Measurements from ENCODE around the gene MEIS2.

GRCh38 chr15:37111427-37111717, 11.0 kb upstream of the MEIS2 start:
- TF ChIP-seq CTCF (conservative IDR thresholded peaks at IDR 0.05; ENCODE audit: low read depth, low read length): no peak
- TF ChIP-seq EZH2 (IDR thresholded peaks at IDR 0.05; ENCODE audit: borderline replicate concordance, low read depth, low read length, poor library complexity, severe bottlenecking): no peak

All from A673 (cell line).